Endothelial cell of umbilical vein (primary cell): ENCODE measurements around the gene ZPR1. TPM values are rescaled to one million over a fixed set of nuclear protein-coding genes. Genes with fewer than 3 reads are reported as not detected.

Source experiments
- BruUV-seq: library from RNA; stranded (reverse); fragments of 400-500 nt; replicated peaks from 2 replicates; lab custom pipeline; 2021; lab: Mats Ljungman, UMichigan
- CTCF ChIA-PET: fragments of 300-600, 350-600 bp; sonication (Branson Sonifier 250); formaldehyde crosslinking; loops from one replicate; lab custom pipeline; 2021; ENCODE audit warnings: antibody characterized with exemption, inconsistent platforms; lab: Charles Lee
- POLR2A ChIA-PET: fragments of 300-600, 350-600 bp; sonication (Branson Sonifier 250); formaldehyde crosslinking; loops from one replicate; lab custom pipeline; 2021; ENCODE audit warnings: antibody characterized with exemption, inconsistent platforms; lab: Charles Lee
- DNase-seq: peaks from one replicate; pipeline ENCODE4 v3.0.0-alpha.2; 2011; ENCODE audit warnings: low read depth, low spot score
- FAIRE-seq: peaks from 2 replicates; lab custom pipeline; 2011; peaks lifted over from hg19 to GRCh38; lab: Jason Lieb, UNC
- H2AFZ ChIP-seq: 2 replicates; pipeline ENCODE4 v1.6.0; 2012; ENCODE audit warnings: low read depth, low read length, control low read depth, inconsistent platforms
- H3K27ac ChIP-seq: 2 replicates; pipeline ENCODE4 v1.5.1; 2011; ENCODE audit warnings: low read depth, mild to moderate bottlenecking, control low read depth, low read length, moderate library complexity; ENCODE audit not compliant: insufficient read depth
- H3K27me3 ChIP-seq, 2 experiments: 2 replicates each; pipeline versions ENCODE4 v1.6.0 to v1.6.1; 2011; ENCODE audit warnings: low read length in 2 of 2, mixed read lengths in 1 of 2; ENCODE audit not compliant: control insufficient read depth in 2 of 2, insufficient read depth in 2 of 2
- H3K36me3 ChIP-seq, 2 experiments: 2 replicates in 1 of 2; 3 replicates in 1 of 2; pipeline ENCODE4 v1.5.1; 2011; ENCODE audit warnings: low read length in 2 of 2, mild to moderate bottlenecking in 1 of 2, moderate library complexity in 1 of 2; ENCODE audit not compliant: control insufficient read depth in 2 of 2, insufficient read depth in 2 of 2; ENCODE audit errors: extremely low read depth in 1 of 2
- H3K4me1 ChIP-seq: 3 replicates; pipeline ENCODE4 v1.5.1; 2011; ENCODE audit warnings: mild to moderate bottlenecking, low read length; ENCODE audit not compliant: control insufficient read depth, insufficient read depth; ENCODE audit errors: extremely low read depth
- H3K4me2 ChIP-seq: 2 replicates; pipeline ENCODE4 v1.6.1; 2011; ENCODE audit warnings: low read length, control low read depth, mixed read lengths; ENCODE audit not compliant: insufficient read depth
- H3K4me3 ChIP-seq, 3 experiments: fragments of 200-600 bp in 1 of 3; sonication (generic), shearing (Covaris generic) in 1 of 3; replicated peaks in 1 of 3; 2 replicates each; pipeline ENCODE4 v1.5.1; 2011 to 2016; ENCODE audit warnings: control low read depth in 3 of 3, low read length in 3 of 3, mild to moderate bottlenecking in 2 of 3, inconsistent platforms in 1 of 3, low read depth in 1 of 3, moderate library complexity in 1 of 3; ENCODE audit not compliant: insufficient read depth in 1 of 3
- H3K79me2 ChIP-seq: 2 replicates; pipeline ENCODE4 v1.6.0; 2012; ENCODE audit warnings: low read length, inconsistent platforms; ENCODE audit not compliant: control insufficient read depth, insufficient read depth
- H3K9ac ChIP-seq: replicated peaks from 2 replicates; pipeline ENCODE3; 2011; ENCODE audit warnings: low read length, control low read depth; ENCODE audit not compliant: insufficient read depth; ENCODE audit errors: extremely low read depth
- H3K9me1 ChIP-seq: replicated peaks from 3 replicates; pipeline ENCODE4 v1.6.0; 2011; ENCODE audit warnings: mild to moderate bottlenecking, low read length; ENCODE audit not compliant: control insufficient read depth, insufficient read depth; ENCODE audit errors: extremely low read depth
- H3K9me3 ChIP-seq: replicated peaks from 2 replicates; pipeline ENCODE4 v1.5.1; 2012; ENCODE audit warnings: low read length, inconsistent platforms; ENCODE audit not compliant: control insufficient read depth, insufficient read depth
- H4K20me1 ChIP-seq: replicated peaks from 2 replicates; pipeline ENCODE3; 2011; ENCODE audit warnings: mild to moderate bottlenecking, low read length; ENCODE audit not compliant: control insufficient read depth, insufficient read depth; ENCODE audit errors: extremely low read depth
- CTCF ChIP-seq, 2 donors: IDR thresholded peaks; 1 replicate in 1 of 2; 2 replicates in 1 of 2; pipeline ENCODE4 v1.5.1; 2011; ENCODE audit warnings: low read length in 2 of 2, mild to moderate bottlenecking in 2 of 2, moderate library complexity in 2 of 2, control low read depth in 1 of 2, inconsistent platforms in 1 of 2, low read depth in 1 of 2; ENCODE audit not compliant: insufficient read depth in 1 of 2; ENCODE audit errors: extremely low read depth in 1 of 2
- EZH2 ChIP-seq: IDR thresholded peaks from 2 replicates; pipeline ENCODE4 v1.6.1; 2012; ENCODE audit warnings: borderline replicate concordance, low read depth, mild to moderate bottlenecking, moderate library complexity, low read length, inconsistent platforms; ENCODE audit not compliant: severe bottlenecking
- FOS ChIP-seq: IDR thresholded peaks from 2 replicates; pipeline ENCODE4 v1.6.1; 2011; ENCODE audit warnings: mild to moderate bottlenecking, low read length, moderate library complexity, borderline replicate concordance; ENCODE audit not compliant: insufficient read depth
- GATA2 ChIP-seq: IDR thresholded peaks from 2 replicates; pipeline ENCODE4 v1.7.0; 2011; ENCODE audit warnings: low read depth, mild to moderate bottlenecking, moderate library complexity, mixed read lengths, low read length; ENCODE audit not compliant: insufficient read length, insufficient read depth
- JUN ChIP-seq: IDR thresholded peaks from 2 replicates; pipeline ENCODE4 v1.6.1; 2011; ENCODE audit warnings: borderline replicate concordance, low read depth; ENCODE audit not compliant: insufficient read length, insufficient read depth
- MYC ChIP-seq: IDR thresholded peaks from one replicate; pipeline ENCODE4 v1.6.1; 2011; ENCODE audit warnings: mild to moderate bottlenecking, low read depth, low read length
- POLR2A ChIP-seq: IDR thresholded peaks from 2 replicates; pipeline ENCODE4 v1.6.1; 2012; ENCODE audit warnings: low read depth, mild to moderate bottlenecking, control low read depth, low read length
- POLR2AphosphoS5 ChIP-seq: IDR thresholded peaks from 2 replicates; pipeline ENCODE4 v1.6.1; 2012; ENCODE audit warnings: low read depth, mild to moderate bottlenecking, control low read depth, low read length, moderate library complexity; ENCODE audit not compliant: insufficient read depth
- dilution Hi-C: fragments of 300-500 bp; cut with MboI; formaldehyde crosslinking; loops from one replicate; pipeline ENCODE4 v1.15.0; 2019; ENCODE audit warnings: low sequenced_read_pairs; ENCODE audit not compliant: extremely low pct_ligation_motif_present
- intact Hi-C: fragments of 100-400 bp; cut with micrococcal nuclease; formaldehyde crosslinking; loops from one replicate; pipeline ENCODE4 v1.10.0; 2022
- polyA plus RNA-seq, 4 experiments: library from polyadenylated mRNA; depleted of rRNA in 3 of 4; stranded (reverse) in 3 of 4; unstranded in 1 of 4; fragments of >200 nt; gene quantifications; 2 replicates each; pipeline versions ENCODE4 v1.2.1 to v1.2.3, GENCODE V29; 2011 to 2012; ENCODE audit warnings: missing spikeins in 1 of 4
- total RNA-seq: library from RNA; stranded (reverse); gene quantifications from 2 replicates; pipeline ENCODE4 v1.2.3, GENCODE V29; 2021
- TF ChIP-seq, protein P1 (sequence below): IDR thresholded peaks from 2 replicates; pipeline ENCODE4 v1.6.1; 2011; ENCODE audit not compliant: insufficient read depth, insufficient read length

The ZPR1 gene
- total and polyA plus RNA-seq, 2 donors (not counting 3 experiments of a cell fraction or from before 2014, with no cell fraction given): 22.6 to 54.5 TPM

DNA sequence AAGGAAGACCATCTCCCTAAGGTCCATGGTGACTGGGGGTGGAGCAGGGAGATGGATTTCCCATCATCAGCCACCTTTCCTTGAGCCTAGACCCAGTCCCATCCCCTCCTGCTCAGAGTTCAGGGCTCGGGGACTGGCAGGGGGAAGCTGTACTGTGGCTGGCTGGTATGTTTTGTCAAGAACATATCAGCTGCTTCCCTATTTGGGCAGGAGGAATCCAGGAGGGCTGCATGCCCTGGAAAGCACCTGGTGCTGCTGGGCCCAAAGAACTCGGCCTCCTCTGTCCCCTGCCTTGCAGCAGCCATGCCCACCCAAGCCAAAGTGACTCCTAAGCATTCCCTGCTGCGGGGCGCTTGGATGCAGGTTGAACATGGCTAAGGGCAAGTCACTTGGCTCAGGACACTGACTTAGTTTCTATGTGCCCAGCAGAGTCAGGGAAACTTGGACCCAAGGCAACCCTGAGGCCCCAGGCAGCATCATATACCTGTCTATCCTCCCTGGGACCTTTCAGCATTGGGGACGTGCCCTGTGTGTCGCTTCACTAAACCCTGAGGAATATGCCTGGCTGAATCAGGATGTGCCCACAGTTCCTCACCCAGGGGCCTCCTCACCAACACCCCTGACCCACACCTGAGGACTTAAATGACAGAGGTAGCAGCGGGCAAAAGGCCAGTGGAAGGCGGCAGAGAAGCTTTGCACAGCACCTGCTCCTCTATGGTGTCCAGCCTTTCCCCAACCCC lies 58.2 kb downstream of the ZPR1 start:
- TF ChIP-seq MYC (no peak), POLR2AphosphoS5 (no peak), POLR2A (no peak), FOS (no peak), GATA2 (no peak), CTCF (IDR thresholded peaks at IDR 0.05; ENCODE audit: extremely low read depth in 1 of 2, insufficient read depth in 1 of 2, low read depth in 1 of 2, low read length in 2 of 2) (no peak), EZH2 (no peak), JUN (no peak)
- TF ChIP-seq, protein P1, sequence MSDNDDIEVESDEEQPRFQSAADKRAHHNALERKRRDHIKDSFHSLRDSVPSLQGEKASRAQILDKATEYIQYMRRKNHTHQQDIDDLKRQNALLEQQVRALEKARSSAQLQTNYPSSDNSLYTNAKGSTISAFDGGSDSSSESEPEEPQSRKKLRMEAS: no peak
- H3K9me1 ChIP-seq: no peaks in the 10 kb centered on the region
- no peaks in the 10 kb centered on the region for H4K20me1 ChIP-seq
- no TSS peak for BruUV-seq
- ChIA-PET POLR2A (no interaction called here), CTCF (no interaction called here)
- FAIRE-seq (no peak), DNase-seq (no peak)
- dilution Hi-C loops: no loop called here
- H3K9ac ChIP-seq: no peak overlapping the region
- H3K4me1 ChIP-seq: no peaks in the 10 kb centered on the region
- H3K79me2 ChIP-seq: no peaks in the 10 kb centered on the region
- H2AFZ ChIP-seq: no peak overlapping the region
- H3K4me2 ChIP-seq: no peak overlapping the region
- H3K36me3 ChIP-seq: no peaks in the 10 kb centered on the region
- no peaks in the 10 kb centered on the region for H3K9me3 ChIP-seq
- no peak overlapping the region for H3K27ac ChIP-seq
- peaks cover 12 to 15% of the 10 kb centered on the region in 2 experiments for H3K27me3 ChIP-seq
- intact Hi-C loops: loop anchor here (5.0 kb wide), 1 partner anchor 108 kb away; the partner anchor contains the start of gene APOA1
- H3K4me3 ChIP-seq: no peak overlapping the region
